NCI-H748 (cell line): ENCODE data around the gene SLC6A5.

Source experiments
- DNase-seq: peaks from one replicate; lab custom pipeline; 2025; ENCODE audit not compliant: unreplicated experiment; lab: John Stamatoyannopoulos, UW

Gene SLC6A5

DNA sequence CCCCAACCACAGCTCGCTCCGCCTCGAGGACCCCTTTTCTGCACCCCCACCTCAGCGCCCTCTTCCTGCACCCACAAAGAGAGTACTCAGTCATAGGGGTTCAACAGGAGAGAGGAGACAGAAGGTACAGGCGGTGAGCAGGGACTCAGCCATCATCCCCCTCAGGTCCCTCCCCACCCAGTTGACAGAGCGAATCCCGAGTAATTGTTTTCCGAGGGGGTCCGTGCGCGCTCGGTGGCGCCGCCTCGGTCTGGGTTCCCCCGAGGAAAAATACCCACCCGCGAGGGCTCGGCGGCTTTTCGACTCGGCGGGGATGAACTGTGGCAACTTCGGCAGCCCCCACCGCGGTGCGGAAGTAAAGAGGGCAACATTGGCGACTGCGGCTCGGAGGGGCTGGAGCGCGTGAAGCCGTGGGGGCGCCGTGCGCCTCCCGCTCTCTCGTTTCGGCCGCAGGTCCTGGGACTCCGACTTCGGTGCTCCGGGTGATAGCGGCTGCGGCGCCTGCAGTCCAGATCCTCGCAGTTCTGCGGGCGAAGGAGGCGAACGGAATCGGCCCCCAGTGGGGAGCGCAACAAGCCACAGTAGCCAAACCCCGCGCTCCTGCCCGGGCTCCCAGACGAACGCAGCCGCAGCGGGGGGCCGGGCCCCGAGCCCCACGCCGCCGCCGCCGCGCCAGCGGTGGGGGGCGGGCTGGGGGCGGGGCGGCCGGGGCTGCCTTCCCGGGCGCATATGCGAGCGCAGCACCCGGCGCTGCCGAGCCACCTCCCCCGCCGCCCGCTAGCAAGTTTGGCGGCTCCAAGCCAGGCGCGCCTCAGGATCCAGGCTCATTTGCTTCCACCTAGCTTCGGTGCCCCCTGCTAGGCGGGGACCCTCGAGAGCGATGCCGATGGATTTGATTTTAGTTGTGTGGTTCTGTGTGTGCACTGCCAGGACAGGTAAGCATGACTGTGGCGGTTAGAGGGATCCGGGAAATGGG, 69.7 kb downstream of the SLC6A5 start, which contains the start of gene NELL1:
Gene NELL1, plus strand, starts transcription at position 743 of the 976 bp plus-strand sequence.
- DNase-seq = peak; percentile 76

DNA sequence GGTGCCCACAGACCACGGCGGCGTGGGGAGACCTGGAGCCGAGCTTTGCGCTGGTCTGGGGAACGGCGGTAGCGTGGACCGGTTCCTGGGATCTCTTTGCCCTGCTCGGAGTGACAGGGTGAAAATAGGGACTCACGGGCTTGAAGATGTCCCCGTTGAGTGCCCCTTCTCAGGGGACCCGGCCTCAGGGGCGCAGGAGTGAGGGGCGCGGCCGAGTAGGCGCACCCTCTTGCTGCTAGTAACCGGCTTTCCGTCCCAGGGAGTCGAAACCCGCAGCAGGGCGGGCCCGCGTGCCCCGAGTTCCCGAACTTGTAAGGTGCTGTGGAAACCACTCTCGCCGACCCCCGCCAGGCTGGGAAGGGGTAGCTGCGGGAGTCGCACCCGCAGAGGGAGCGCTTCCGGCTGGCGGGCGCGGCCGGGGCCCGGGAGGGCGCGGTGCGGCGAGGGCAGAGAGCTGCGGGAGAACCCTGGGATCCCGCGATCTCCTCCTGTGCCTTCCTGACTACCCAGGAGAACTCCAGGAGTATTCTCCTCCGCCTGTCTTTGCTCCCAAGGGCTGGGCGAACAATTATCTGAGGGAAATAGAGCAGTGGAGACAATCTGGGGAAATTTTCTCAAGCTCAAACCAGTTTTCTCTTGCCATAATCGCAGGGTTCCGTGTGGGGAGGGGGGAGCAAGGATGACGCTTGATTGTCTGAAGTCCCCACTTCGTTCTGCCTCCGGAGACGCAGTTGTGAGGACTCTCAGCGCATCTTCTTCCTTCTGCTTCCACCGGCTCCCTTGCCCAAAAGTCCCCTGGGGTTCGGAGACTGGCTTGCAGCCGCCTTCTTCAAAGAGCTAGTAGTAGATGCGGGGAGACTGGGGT, 70.6 kb downstream of the SLC6A5 start:
- DNase-seq = peak; percentile 58

DNA sequence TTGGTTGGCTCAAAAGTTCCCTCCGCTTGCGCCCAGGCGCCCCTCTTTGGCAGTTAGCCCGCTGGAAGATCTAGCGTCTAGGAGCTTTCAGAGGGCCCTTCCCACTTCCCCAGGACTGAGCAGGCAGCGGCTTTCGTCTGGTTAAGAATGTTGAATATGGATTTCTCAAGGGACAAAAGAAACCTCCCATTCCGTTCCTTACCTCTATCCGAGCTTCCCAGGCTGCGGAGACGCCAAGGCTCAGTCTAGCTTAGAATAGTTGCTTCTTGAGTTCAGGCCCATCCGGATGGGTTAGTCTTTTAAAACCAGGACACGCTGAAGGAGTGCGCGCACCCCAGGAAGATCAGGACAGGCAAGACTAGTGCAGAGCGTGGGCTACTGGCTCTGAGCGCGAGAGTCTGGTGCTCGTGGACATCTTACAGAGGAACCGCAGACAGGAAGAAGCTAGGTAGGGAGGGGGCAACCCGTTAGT, 71.6 kb downstream of the SLC6A5 start:
- peak; percentile 59 for DNase-seq

DNA sequence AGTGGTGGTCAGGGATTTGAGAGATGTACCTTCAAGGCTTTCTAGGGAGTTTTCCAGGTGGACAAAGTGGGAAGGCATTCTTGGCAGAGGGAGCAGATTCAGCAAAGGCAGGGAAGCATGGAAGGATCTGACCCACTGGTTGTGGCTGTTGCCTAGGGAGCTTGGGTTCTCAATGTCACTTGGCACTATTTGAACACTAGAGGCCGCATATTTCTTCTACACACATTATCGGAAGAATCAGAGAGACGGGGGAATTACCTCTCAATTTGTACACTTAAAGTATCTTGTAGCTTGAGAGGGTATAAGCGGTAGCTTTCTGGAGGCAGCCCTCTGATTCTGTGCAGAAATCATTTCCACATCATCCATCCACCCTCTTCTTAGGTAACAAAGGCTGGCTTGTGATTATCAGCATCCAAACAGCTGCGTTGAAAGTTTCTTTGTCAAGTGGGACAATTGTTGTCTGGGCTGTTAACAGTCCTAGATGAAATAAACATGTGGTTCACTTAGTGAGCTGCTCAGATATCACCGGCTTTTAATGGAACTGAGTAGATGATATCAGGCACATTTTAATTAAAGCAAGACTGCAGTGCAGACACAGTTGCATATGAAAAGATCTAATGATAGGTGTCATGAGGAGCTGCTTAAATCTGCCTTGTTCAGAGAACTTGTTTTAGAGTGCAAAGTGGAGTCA, 72.6 kb downstream of the SLC6A5 start:
- DNase-seq = peak; percentile 90

DNA sequence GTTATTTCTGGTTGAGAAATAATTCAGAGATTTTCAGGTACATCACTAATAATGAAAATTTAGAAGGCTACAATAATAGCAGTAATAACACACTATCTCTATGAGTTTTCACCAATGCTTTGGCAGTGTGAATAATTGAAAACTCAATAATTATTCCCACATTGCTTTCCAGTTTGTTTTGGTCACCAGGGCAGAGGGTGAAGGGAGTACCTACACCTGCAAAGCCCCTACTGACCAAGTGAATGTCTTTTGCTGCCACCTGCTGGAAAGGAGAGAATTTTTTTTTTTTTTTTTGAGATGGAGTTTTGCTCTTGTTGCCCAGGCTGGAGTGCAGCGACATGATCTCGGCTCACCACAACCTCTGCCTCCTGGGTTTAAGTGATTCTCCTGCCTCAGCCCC, 73.2 kb downstream of the SLC6A5 start:
- peak; percentile 80 for DNase-seq

DNA sequence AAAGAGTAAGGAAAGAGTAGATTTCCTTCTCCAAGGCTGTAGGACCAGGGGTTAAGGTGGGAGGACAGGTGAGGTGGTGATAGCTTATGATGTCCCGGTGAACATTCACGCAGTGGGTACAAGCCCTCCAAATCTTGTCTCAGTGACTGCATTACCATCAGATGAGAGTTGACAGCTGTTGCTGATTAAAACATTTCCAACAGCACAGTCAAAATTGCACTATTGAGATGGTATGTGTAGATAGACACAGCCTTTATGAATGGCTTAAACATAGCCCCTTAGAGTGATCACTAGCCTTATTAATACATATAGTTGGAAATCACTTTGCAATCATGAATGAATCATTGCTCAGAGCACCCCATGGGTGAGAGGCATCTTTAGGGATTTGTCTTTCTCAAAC, 77.2 kb downstream of the SLC6A5 start:
- DNase-seq = no peak

DNA sequence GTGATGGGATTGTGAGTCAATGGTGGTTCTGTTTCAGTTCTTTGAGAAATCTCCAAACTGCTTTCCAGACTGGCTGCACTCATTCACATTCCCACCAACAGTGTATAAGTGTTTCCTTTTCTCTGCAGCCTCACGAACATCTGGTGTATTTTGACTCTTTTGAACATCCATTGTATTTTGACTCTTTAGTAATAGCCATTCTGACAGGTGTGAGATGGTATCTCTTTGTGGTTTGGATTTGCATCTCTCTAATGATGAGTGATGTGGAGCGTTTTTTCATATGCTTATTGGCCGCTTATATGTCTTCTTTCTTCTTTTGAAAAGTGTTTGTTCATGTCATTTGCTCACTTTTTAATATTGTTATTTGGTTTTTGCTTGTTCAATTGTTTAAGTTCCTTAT, 89.4 kb downstream of the SLC6A5 start:
- peak; percentile 82 for DNase-seq

DNA sequence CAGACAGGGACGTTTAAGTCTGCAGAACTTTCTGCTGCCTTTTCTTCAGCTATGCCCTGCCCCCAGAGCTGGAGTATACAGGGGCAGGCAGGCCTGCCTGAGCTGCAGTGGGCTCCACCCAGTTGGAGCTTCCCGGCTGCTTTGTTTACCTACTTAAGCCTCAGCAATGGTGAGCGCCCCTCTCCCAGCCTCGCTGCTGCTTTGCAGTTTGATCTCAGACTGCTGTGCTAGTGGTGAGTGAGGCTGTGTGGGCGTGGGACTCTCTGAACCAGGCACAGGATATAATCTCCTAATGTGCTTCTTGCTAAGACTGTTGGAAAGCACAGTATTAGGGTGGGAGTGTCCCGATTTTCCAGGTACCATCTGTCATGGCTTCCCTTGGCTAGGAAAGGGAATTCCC, 108.5 kb downstream of the SLC6A5 start:
- peak; percentile 74 for DNase-seq
